GM21367 (cell line): Measurements from ENCODE around the gene CDCA3.
A peak's percentile ranks its signal among the peaks of the same experiment; 100 is the strongest.
"Not testable (repeated sequence)": the region's sequence is repeated elsewhere in the genome, so short reads cannot be mapped to it uniquely, and the experiment has no call there.

Experiments used
- ATAC-seq: cut with Tn5 transposase; IDR thresholded peaks from one replicate; pipeline ENCODE4 v1.9.1; 2021; ENCODE audit not compliant: unreplicated experiment

CDCA3 gene

GRCh38 chr12:6851153-6851920 is at the start of gene CDCA3:
TSS of gene CDCA3 (minus strand) at chr12:6851286. CDS start at chr12:6850952, 334 bp downstream.
- ATAC-seq, result peak; percentile 48

- no peak for ATAC-seq
Observed at GRCh38 chr12:6899837-6900519, 48.9 kb upstream of the CDCA3 start.

GRCh38 chr12:6899427-6899826 is 48.3 kb upstream of the CDCA3 start:
- ATAC-seq, result no peak

GRCh38 chr12:6896846-6897435 is 45.9 kb upstream of the CDCA3 start:
- no peak for ATAC-seq

GRCh38 chr12:6894321-6894720 is 43.2 kb upstream of the CDCA3 start:
- ATAC-seq, result no peak

GRCh38 chr12:6892683-6893082 is 41.6 kb upstream of the CDCA3 start:
- not testable (repeated sequence) for ATAC-seq

- no peak for ATAC-seq
Observed at GRCh38 chr12:6891646-6892001, 40.5 kb upstream of the CDCA3 start.

- ATAC-seq, result peak; percentile 88
Observed at GRCh38 chr12:6890789-6891645, 39.9 kb upstream of the CDCA3 start.

GRCh38 chr12:6889775-6890573 is 38.9 kb upstream of the CDCA3 start:
- ATAC-seq, result not testable (repeated sequence)

GRCh38 chr12:6888794-6889193 is 37.7 kb upstream of the CDCA3 start:
- not testable (repeated sequence) for ATAC-seq

GRCh38 chr12:6888360-6888759 is 37.3 kb upstream of the CDCA3 start:
- no peak for ATAC-seq

- no peak for ATAC-seq
Observed at GRCh38 chr12:6887460-6887859, 36.4 kb upstream of the CDCA3 start.

GRCh38 chr12:6886206-6886999 is 35.3 kb upstream of the CDCA3 start:
- not testable (repeated sequence) for ATAC-seq

GRCh38 chr12:6884539-6884938 is 33.5 kb upstream of the CDCA3 start:
- no peak for ATAC-seq

- ATAC-seq, result no peak
Observed at GRCh38 chr12:6883683-6884082, 32.6 kb upstream of the CDCA3 start.

GRCh38 chr12:6883252-6883651 is 32.2 kb upstream of the CDCA3 start:
- no peak for ATAC-seq

- ATAC-seq, result not testable (repeated sequence)
Observed at GRCh38 chr12:6879824-6880223, 28.7 kb upstream of the CDCA3 start.

GRCh38 chr12:6874015-6874368 is 22.9 kb upstream of the CDCA3 start:
- ATAC-seq, result not testable (repeated sequence)
